Mesodermal cell (in vitro differentiated cells): ENCODE results near the gene SS18L1.

Experiments
- H3K27ac ChIP-seq: 2 replicates; pipeline ENCODE4 v1.7.0; 2013; ENCODE audit warnings: mild to moderate bottlenecking, low read depth, low read length, moderate library complexity; ENCODE audit not compliant: severe bottlenecking
- H3K36me3 ChIP-seq: 2 replicates; pipeline ENCODE4 v1.7.1; 2013; ENCODE audit warnings: mild to moderate bottlenecking, low read length, moderate library complexity; ENCODE audit not compliant: control insufficient read depth, insufficient read depth
- H3K4me1 ChIP-seq: one replicate; pipeline ENCODE4 v1.7.1; 2013; ENCODE audit warnings: mild to moderate bottlenecking, low read length; ENCODE audit not compliant: insufficient read depth, control insufficient read depth, poor library complexity, severe bottlenecking
- H3K4me3 ChIP-seq: 2 replicates; pipeline ENCODE4 v1.7.0; 2013; ENCODE audit warnings: low read length, control low read depth, mild to moderate bottlenecking; ENCODE audit not compliant: insufficient read depth, poor library complexity, severe bottlenecking; ENCODE audit errors: extremely low read depth
- H3K9me3 ChIP-seq: 2 replicates; pipeline ENCODE4 v1.7.1; 2013; ENCODE audit warnings: mild to moderate bottlenecking, low read length, moderate library complexity; ENCODE audit not compliant: control insufficient read depth
- WGBS, 2 experiments: methylation state at CpG; one replicate each; pipeline ENCODE4 v1.1.5; 2013; ENCODE audit warnings: missing lambda C conversion rate in 2 of 2; ENCODE audit not compliant: insufficient coverage in 2 of 2; 5-methylcytosine and 5-hydroxymethylcytosine counted together

The SS18L1 gene

DNA sequence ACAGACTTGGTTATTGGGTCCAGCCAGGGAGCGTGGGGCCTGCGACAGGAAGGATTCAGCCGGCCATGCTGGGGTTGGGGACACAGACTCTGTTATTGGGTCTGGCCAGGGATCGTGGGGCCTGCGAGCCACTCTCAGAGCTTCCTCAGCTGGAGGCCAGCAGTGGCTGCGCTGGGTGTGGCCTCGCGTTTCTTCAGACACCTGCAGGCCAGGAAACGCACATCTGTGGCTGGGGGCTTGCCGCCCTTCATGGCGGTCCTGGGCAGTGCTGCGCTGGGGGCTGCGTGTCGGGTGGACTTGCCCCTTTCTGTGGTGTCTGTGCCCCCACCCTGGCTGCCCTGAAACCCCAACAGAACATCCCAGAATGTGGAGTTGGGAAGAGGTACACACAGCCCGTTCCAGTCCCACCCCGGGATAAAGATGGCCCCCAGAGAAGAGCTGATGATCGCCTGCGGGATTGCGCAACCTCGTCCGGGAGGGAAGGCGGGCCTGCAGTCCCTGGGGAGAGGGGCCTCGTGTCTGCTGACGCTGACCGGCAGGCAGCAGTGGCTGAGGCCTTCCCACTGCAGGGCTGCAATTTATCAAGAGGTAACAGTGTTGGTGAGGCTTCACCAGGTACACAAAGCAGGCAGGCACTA, 22.3 kb downstream of the SS18L1 start:
- Histone ChIP-seq H3K9me3 (no peaks in the 10 kb centered on the region), H3K27ac (no peak overlapping the region), H3K4me3 (no peak overlapping the region), H3K36me3 (peaks cover 82% of the 10 kb centered on the region), H3K4me1 (peaks cover 9% of the 10 kb centered on the region)
- WGBS, 2 experiments: 94 to 95% methylated on average over 20 to 25 of the region's 25 CpGs

DNA sequence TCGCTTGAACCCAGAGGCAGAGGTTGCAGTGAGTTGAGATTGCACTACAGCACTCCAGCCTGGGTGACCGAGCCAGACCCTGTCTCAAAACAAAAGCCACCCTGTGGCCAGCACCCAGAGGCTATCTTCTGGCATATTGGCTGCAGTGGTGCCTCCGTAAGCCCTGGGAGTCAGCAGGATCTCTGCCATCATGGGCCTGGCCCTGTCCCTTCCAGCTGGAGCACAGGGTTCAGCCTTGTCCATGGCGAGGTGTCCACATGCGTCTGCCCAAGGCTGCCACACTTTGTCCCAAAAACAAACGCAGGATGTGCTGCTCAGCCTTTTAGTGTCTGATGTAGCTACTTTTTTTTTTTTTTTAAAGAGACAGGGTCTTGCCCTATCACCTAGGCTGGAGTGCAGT, 23.9 kb downstream of the SS18L1 start:
- H3K36me3 ChIP-seq: peaks cover 80% of the 10 kb centered on the region
- 87 to 92% methylated on average over 4 to 6 of the region's 6 CpGs for WGBS, 2 experiments

DNA sequence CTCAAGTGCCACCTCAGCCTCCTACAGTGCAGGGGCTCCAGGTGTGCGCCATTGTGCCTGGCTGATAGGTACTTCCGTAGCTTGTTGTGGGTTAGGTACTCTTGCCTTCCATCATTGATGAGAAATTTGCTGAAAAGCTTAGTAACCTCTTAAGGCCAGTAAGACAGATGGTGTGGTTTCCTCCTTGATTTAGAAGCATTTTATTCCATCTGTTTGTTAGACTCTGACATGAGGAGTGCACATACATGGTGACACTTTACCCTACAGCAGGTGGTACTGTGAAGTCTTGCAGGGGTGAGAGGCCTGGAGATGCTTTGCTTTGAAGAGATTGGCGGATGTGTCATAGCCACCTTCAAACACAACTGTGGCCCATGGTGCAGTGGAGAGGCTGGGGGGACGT, 24.5 kb downstream of the SS18L1 start:
- H3K36me3 ChIP-seq: peaks cover 79% of the 10 kb centered on the region
- 92 to 100% methylated on average over 2 to 4 of the region's 4 CpGs for WGBS, 2 experiments
- H3K4me3 ChIP-seq: no peak overlapping the region

More for the DNA sequence above, 23.9 kb downstream of the SS18L1 start:
- H3K4me3 ChIP-seq: no peak overlapping the region
- no peaks in the 10 kb centered on the region for H3K4me1 ChIP-seq
- no peak overlapping the region for H3K27ac ChIP-seq
- no peaks in the 10 kb centered on the region for H3K9me3 ChIP-seq

DNA sequence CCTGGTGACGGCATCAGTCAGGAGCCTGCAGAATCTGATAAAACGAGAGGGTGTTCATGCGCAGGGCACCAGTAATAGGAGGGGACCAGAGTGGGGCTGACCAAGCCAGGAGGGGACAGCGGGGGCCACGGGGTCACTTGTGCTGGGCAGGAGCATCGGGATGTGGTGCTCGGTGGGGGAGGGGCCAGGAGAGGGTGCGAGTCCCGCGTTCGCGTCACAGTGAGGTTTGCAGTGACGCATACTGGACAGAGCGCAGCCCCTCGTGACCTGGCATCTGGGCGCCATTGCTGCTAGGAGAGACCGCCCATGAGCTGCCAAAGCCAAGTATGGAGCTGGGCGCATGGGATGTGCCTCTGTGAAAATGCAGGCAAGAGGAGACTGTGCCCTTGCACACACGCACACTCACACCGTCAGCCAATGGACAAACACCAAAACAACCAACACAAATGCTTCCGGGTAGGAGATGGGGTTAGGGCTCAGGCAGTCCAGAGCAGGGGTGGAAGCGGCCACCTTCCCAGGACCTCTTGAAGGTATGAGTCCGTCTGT, 25.4 kb downstream of the SS18L1 start:
- H3K4me1 ChIP-seq: no peaks in the 10 kb centered on the region
- 95 to 97% methylated on average over 16 to 19 of the region's 23 CpGs for WGBS, 2 experiments
- H3K9me3 ChIP-seq: no peaks in the 10 kb centered on the region
- peaks cover 76% of the 10 kb centered on the region for H3K36me3 ChIP-seq
- no peak overlapping the region for H3K4me3 ChIP-seq
- no peak overlapping the region for H3K27ac ChIP-seq

More for the DNA sequence above, 24.5 kb downstream of the SS18L1 start:
- Histone ChIP-seq H3K4me1 (no peaks in the 10 kb centered on the region), H3K9me3 (no peaks in the 10 kb centered on the region), H3K27ac (no peak overlapping the region)

DNA sequence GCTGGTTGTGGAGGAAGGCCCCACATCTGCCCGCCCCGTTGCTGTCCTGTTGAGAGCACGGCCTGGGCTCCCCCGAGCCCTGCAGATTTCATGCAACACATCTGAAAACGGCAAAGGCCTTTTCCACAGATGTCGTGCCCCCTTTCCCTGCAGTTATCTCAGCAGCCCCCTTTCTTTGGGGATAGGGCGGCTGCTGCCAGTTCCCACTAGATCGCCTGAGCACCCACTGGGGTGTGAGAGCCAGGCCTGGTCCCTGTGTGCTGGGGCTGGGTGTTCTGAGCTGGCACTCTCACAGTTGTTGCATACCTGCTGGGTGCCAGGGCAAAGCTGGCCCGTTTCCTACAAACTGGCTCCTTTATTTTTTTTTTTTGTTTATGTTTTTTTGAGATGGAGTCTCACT, 27.0 kb downstream of the SS18L1 start:
- 88 to 95% methylated on average over 7 of the region's 9 CpGs for whole genome bisulfite sequencing, 2 experiments
- H3K36me3 ChIP-seq: peaks cover 73% of the 10 kb centered on the region

DNA sequence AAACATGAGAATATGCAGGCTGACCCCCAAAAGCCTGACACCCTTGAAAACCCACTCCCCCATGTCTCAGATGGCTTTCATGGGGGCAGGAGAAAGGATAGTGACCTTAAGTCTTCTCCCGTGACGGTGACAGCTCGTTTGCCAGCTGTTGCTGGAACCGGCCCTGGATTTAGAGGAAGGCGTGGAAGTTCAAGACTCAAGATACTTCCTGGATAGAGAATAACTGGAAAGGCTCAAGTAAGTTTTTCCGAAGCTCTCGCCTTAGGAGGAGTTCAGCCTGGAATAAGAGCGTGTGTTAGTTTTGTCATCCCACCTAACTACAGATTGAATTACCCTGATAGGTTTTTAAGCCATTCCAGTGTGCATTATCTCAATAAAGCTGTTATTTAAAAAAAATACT, 27.7 kb downstream of the SS18L1 start:
- H3K9me3 ChIP-seq: no peaks in the 10 kb centered on the region
- peaks cover 73% of the 10 kb centered on the region for H3K36me3 ChIP-seq
- no peak overlapping the region for H3K27ac ChIP-seq
- 95% methylated on average over 5 to 7 of the region's 8 CpGs for WGBS, 2 experiments
- H3K4me3 ChIP-seq: no peak overlapping the region
- no peaks in the 10 kb centered on the region for H3K4me1 ChIP-seq

More for the DNA sequence above, 27.0 kb downstream of the SS18L1 start:
- no peak overlapping the region for H3K4me3 ChIP-seq
- no peaks in the 10 kb centered on the region for H3K4me1 ChIP-seq
- H3K27ac ChIP-seq: no peak overlapping the region
- H3K9me3 ChIP-seq: no peaks in the 10 kb centered on the region

DNA sequence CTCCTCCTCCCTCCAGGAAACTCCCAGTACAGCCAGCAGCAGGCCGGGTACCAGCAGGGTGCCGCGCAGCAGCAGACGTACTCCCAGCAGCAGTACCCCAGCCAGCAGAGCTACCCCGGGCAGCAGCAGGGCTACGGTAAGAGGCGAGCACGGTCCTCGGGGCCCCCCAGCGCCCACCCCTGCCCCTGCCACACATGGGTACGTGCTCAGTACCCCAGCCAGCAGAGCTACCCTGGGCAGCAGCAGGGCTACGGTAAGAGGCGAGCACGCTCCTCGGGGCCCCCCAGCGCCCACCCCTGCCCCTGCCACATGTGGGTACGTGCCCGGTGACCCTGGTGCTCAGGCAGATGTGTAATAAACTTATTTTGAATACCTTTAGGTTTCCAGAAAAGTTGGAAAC, 29.1 kb downstream of the SS18L1 start:
- H3K4me3 ChIP-seq: no peak overlapping the region
- peaks cover 74% of the 10 kb centered on the region for H3K36me3 ChIP-seq
- no peak overlapping the region for H3K27ac ChIP-seq
- no peaks in the 10 kb centered on the region for H3K4me1 ChIP-seq
- WGBS, 2 experiments: 96 to 100% methylated on average over 9 to 12 of the region's 18 CpGs
- no peaks in the 10 kb centered on the region for H3K9me3 ChIP-seq

DNA sequence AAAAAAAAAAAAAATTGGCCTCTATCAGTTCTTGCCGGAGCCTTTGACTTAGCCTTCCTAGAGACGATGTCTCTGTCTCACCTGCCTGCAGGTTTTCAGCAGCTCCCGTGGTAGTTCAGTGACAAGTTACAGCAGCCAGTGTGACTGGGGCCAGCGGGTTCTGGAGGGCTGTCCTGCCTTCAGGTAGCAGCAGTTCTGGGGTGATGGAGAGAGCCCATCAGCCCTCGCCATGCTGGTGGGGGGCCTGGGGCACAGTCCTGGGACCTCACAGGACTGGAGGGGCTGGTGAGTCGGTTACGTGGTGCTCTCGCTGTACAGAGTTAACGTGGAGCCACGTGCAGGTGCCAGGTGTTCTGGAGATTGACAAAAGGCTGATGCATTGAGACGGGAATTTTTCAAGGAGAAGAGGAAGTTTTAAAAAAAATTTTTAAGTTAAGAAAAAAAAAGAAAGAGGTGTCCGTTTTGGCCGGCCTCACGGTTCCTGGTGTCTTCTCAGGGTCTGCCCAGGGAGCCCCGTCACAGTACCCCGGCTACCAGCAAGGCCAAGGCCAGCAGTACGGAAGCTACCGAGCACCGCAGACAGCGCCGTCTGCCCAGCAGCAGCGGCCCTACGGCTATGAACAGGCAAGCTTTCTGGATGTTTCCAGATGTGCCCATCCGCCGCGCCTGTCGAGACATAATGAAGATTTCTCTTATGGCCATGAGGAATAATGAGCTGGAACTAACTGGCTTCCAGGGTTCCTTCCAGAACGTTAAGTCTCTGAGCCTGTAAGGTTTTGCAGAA, 30.6 kb downstream of the SS18L1 start:
- peaks cover 67% of the 10 kb centered on the region for H3K36me3 ChIP-seq
- no peak overlapping the region for H3K4me3 ChIP-seq
- no peaks in the 10 kb centered on the region for H3K9me3 ChIP-seq
- no peak overlapping the region for H3K27ac ChIP-seq
- WGBS, 2 experiments: 95 to 97% methylated on average over 25 to 28 of the region's 28 CpGs
- H3K4me1 ChIP-seq: no peaks in the 10 kb centered on the region

DNA sequence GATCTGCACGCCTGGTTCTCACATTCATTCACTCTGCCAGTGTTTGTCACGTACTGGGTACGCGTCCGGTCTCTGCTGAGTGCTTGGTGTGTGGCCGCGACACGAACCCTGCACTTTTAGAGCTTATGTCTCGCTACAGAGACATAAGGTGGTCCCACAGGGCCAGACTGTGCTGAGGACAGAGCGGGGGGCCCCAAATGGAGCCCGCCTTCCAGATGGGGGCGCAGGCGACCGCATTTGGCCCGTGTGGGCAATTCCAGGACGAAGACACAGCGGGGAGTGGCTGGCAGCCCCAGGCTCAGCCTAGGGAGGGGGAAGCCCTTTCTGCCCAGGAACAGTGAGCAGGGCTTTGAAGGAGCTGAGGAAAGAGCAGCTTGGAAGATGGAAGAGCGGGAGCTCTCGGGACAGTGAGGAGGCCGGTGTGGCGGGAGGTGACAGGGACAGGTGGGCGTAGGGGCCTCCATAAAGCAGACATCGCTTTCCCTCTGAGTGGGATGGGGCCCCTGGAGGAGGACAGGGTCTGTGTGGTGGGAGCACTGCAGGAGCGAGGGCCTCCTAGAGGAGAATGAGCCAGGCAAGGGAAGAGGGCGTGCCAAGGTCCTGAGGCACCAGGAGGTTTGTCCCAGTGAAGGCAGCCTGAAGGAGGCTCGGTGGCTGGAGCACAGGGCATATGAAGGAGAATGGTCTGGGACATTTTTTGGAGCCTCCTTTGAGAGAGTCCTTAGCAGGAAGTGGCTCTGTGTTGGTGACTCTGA, 31.5 kb downstream of the SS18L1 start:
- 94 to 97% methylated on average over 25 to 26 of the region's 26 CpGs for WGBS, 2 experiments
- Histone ChIP-seq H3K9me3 (no peaks in the 10 kb centered on the region), H3K4me1 (no peaks in the 10 kb centered on the region), H3K4me3 (no peak overlapping the region), H3K36me3 (peaks cover 65% of the 10 kb centered on the region), H3K27ac (no peak overlapping the region)

DNA sequence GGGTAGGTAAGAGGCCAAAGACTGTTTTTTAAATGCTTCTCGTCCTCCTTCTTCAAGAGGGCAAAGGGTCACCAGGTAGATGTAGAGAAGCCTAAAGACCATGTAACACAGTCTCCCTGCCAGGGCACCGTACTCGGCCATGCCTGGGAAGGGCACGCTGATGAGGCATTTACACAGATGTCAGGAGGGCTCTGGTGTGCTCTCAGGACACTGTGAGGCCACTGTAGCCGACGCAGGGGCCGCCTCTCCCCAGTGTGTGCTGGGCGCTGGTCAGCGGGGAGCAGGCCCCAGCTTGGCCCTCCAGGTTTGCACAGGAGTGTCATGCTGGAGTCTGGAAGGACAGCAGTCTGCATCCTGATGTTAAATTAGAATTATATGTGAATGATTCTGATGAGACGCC, 32.1 kb downstream of the SS18L1 start:
- H3K4me3 ChIP-seq: no peak overlapping the region
- H3K36me3 ChIP-seq: peaks cover 70% of the 10 kb centered on the region
- 92 to 96% methylated on average over 9 of the region's 10 CpGs for WGBS, 2 experiments
- H3K9me3 ChIP-seq: no peaks in the 10 kb centered on the region
- no peak overlapping the region for H3K27ac ChIP-seq
- no peaks in the 10 kb centered on the region for H3K4me1 ChIP-seq
